Kidney (tissue), 14 donors: ENCODE measurements around the gene EFCAB6. TPM values are rescaled to one million over a fixed set of nuclear protein-coding genes. Genes with fewer than 3 reads are reported as not detected.

Experiments
- DNase-seq, 5 donors: peaks; one replicate each; pipeline ENCODE4 v3.0.0-alpha.2; 2013 to 2020
- FAIRE-seq: peaks from 2 replicates; lab custom pipeline; 2012; peaks lifted over from hg19 to GRCh38; lab: Jason Lieb, UNC
- H3K27ac ChIP-seq, 2 donors: one replicate each; pipeline ENCODE4 v1.7.0; 2013; ENCODE audit warnings: low read depth in 2 of 2, low read length in 2 of 2, inconsistent platforms in 1 of 2
- H3K27me3 ChIP-seq: one replicate; pipeline ENCODE4 v1.7.1; 2013; ENCODE audit warnings: low read length, inconsistent platforms; ENCODE audit not compliant: control insufficient read depth, insufficient read depth
- H3K36me3 ChIP-seq, 3 donors: one replicate each; pipeline versions ENCODE4 v1.7.0 to v1.7.1; 2013; ENCODE audit warnings: low read length in 3 of 3, control low read depth in 1 of 3, inconsistent platforms in 1 of 3; ENCODE audit not compliant: insufficient read depth in 3 of 3, control insufficient read depth in 2 of 3
- H3K4me1 ChIP-seq, 3 donors: one replicate each; pipeline versions ENCODE4 v1.7.0 to v1.7.1; 2013; ENCODE audit warnings: low read length in 3 of 3, inconsistent platforms in 1 of 3, low read depth in 1 of 3; ENCODE audit not compliant: control insufficient read depth in 2 of 3, insufficient read depth in 2 of 3
- H3K4me3 ChIP-seq, 3 donors: one replicate each; pipeline versions ENCODE4 v1.7.0 to v1.8.1; 2013; ENCODE audit warnings: low read length in 3 of 3, control low read depth in 1 of 3, inconsistent platforms in 1 of 3
- H3K9ac ChIP-seq, 3 donors: one replicate each; pipeline versions ENCODE4 v1.7.0 to v1.7.1; 2013; ENCODE audit warnings: low read length in 3 of 3, control low read depth in 1 of 3, inconsistent platforms in 1 of 3
- H3K9me3 ChIP-seq, 3 donors: one replicate each; pipeline versions ENCODE4 v1.7.0 to v1.7.1; 2013; ENCODE audit warnings: low read length in 3 of 3, control low read depth in 1 of 3, inconsistent platforms in 1 of 3; ENCODE audit not compliant: control insufficient read depth in 2 of 3, insufficient read depth in 1 of 3
- intact Hi-C: fragments of 100-400 bp; cut with DNase I; formaldehyde crosslinking; loops from one replicate; pipeline ENCODE4 v1.11.1; 2022
- polyA plus RNA-seq: library from polyadenylated mRNA; stranded (reverse); fragments of 350-450 nt; fragmentation: Illumina TruSeq; extraction: RNeasy Lipid Tissue Mini Kit (QIAGEN cat#74804); gene quantifications from one replicate; pipeline ENCODE4 v1.2.3, GENCODE V29; 2014; ENCODE audit warnings: low read depth, low replicate concordance; ENCODE audit not compliant: insufficient read depth
- total RNA-seq: library from RNA; stranded (reverse); fragmentation: NEBNext Ultra II Directional; extraction: Animal tissue kit (Norgen Biotek cat#: 25700); gene quantifications from one replicate; pipeline ENCODE4 v1.2.1, GENCODE V29; 2021
- TF ChIP-seq, protein P1 (sequence below): IDR thresholded peaks from 3 replicates; pipeline ENCODE4 v1.5.1; 2012; ENCODE audit warnings: mild to moderate bottlenecking, moderate library complexity, borderline replicate concordance; ENCODE audit not compliant: insufficient read depth; ENCODE audit errors: extremely low read depth
- donor health status: control.
- donor health status: control.
- donor health status: control.
- donor health status: control.
- donor health status: control.
- donor health status: DM: yes; HTN: yes; CAD: no.
- donor health status: Normal renal cell carcinoma (clear cell type).

The EFCAB6 gene
- total and polyA plus RNA-seq, 2 donors from 2014 or later, result 1.5 to 11.8 TPM

DNA sequence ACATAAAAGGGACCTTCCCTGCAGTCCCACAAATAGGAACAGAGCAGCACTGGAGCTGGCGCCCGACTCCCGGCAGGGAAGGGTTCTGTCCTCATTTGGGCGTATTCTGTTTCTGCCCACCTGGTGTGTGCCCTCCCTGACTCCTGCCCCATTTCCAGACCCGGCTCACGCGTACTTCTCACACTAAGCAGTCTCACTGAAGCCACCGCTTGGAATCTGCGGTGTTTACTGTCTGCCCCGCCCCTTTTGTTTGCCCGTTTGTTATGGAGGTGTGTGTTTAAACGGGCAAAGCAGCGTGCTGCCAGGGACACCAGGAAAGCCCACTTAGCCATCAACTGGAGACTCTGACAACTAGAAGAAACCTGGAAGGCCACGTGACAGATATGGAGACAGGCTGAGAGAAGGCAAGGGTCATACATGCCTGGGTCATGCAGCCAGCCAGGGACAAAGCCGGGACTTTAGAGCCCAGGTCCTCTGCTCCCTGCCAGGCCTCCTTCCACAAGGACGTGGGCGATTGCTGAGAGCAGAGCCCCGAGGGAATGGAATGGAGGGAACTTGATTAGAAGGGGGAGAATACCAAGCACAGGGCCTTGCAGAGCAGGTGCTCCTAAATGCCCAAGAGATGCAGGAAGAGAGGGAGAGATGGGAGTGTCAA is 8.7 kb upstream of the EFCAB6 start:
- intact Hi-C loops, result no loop called here
- no peak overlapping the region for H3K9ac ChIP-seq
- FAIRE-seq, result no peak

GRCh38 chr22:43819931-43820640 is 8.0 kb upstream of the EFCAB6 start:
- no peaks in the 10 kb centered on the region for H3K9me3 ChIP-seq
- H3K27ac ChIP-seq, result no peak overlapping the region
- intact Hi-C loops, result no loop called here
- no peak overlapping the region for H3K9ac ChIP-seq
- DNase-seq (peak in 2 of 5 donors; percentile 14 to 63), FAIRE-seq (no peak)
- H3K36me3 ChIP-seq, result no peaks in the 10 kb centered on the region
- no peak overlapping the region for H3K4me3 ChIP-seq
- no peaks in the 10 kb centered on the region for H3K27me3 ChIP-seq
- TF ChIP-seq, protein P1, sequence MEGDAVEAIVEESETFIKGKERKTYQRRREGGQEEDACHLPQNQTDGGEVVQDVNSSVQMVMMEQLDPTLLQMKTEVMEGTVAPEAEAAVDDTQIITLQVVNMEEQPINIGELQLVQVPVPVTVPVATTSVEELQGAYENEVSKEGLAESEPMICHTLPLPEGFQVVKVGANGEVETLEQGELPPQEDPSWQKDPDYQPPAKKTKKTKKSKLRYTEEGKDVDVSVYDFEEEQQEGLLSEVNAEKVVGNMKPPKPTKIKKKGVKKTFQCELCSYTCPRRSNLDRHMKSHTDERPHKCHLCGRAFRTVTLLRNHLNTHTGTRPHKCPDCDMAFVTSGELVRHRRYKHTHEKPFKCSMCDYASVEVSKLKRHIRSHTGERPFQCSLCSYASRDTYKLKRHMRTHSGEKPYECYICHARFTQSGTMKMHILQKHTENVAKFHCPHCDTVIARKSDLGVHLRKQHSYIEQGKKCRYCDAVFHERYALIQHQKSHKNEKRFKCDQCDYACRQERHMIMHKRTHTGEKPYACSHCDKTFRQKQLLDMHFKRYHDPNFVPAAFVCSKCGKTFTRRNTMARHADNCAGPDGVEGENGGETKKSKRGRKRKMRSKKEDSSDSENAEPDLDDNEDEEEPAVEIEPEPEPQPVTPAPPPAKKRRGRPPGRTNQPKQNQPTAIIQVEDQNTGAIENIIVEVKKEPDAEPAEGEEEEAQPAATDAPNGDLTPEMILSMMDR, result no peak
- peaks cover 0 to 11% (median 11%) of the 10 kb centered on the region in 3 donors for H3K4me1 ChIP-seq

More for the DNA sequence above, 8.7 kb upstream of the EFCAB6 start:
- Histone ChIP-seq H3K27me3 (no peaks in the 10 kb centered on the region), H3K4me3 (no peak overlapping the region), H3K4me1 (peaks cover 0 to 11% (median 11%) of the 10 kb centered on the region in 3 donors), H3K9me3 (no peaks in the 10 kb centered on the region), H3K27ac (no peak overlapping the region), H3K36me3 (no peaks in the 10 kb centered on the region)
- TF ChIP-seq, protein P1, result no peak
- DNase-seq, result peak in 2 of 5 donors; percentile 25 to 30

DNA sequence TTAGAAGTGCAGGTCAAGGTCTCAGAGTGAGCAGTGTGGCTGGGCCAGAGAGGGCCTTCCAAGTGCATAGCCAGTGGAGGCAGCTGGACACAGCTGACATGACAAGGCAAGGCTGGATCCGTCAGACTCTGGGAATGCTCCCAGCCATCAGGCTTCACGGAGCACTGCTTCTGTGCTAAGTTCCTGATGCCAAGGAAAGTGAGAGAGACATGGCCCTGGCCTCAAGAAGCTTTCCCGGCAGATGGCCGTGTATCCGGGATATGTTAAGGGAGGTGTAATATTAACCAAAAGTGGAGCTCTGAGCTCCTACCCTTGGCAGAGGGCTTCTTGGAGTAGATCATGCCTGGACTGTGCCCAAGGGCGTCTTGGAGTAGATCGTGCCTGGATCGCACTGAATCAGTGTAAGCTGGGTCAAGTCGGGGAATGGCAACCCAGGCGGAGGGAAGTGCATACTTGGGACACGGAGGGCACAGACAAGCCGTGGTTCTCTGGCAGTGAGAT is 7.4 kb upstream of the EFCAB6 start:
- Histone ChIP-seq H3K4me3 (no peak overlapping the region), H3K9ac (no peak overlapping the region), H3K9me3 (no peaks in the 10 kb centered on the region), H3K36me3 (no peaks in the 10 kb centered on the region), H3K27me3 (no peaks in the 10 kb centered on the region), H3K4me1 (peaks cover 0 to 11% (median 8%) of the 10 kb centered on the region in 3 donors), H3K27ac (no peak overlapping the region)
- TF ChIP-seq, protein P1, result no peak
- intact Hi-C loops, result no loop called here
- FAIRE-seq, result no peak
- peak in 2 of 5 donors; percentile 23 to 43 for DNase-seq
